NCI-H128 (cell line): ENCODE results near the gene FYB1.

Experiments
- DNase-seq: peaks from one replicate; lab custom pipeline; 2025; ENCODE audit not compliant: unreplicated experiment; lab: John Stamatoyannopoulos, UW

FYB1 gene

DNA sequence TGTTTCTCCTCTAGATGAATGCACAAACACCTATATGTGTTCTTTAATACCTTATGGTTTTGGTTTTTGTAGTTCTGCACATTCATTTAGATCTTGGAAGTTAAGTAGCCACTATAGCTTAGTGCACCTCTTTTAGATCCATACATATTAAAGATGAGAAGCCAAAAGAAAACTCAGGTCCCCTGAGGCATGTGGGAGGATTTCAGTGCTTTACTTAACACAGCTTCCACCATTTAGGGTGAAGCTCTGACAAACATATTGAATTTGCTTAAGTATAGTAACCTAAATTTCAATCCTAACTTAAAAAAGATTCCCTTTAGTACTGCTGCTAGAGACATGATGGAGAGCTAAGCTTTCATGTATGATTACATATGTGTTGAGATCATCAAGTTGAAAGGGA, 119.5 kb downstream of the FYB1 start:
- DNase-seq, result no peak

DNA sequence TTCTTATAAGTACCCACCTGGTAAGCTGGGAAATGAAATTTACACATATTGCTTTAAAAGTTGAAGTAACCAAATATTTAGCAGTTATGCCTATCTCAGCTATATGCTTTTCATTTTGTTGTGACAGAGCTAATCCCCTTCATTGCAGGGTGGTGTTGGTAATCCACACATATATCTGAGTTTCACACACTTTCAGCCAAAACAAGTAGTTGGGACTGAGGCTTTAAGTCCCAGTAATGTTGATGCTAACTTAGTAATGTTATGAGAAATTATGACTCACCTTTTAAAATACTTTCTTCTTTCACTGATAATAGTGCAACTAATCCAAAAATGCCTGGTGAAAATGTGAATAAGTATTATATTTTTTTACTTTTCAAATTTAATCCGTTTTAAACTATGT, 126.0 kb downstream of the FYB1 start:
- DNase-seq, result no peak

DNA sequence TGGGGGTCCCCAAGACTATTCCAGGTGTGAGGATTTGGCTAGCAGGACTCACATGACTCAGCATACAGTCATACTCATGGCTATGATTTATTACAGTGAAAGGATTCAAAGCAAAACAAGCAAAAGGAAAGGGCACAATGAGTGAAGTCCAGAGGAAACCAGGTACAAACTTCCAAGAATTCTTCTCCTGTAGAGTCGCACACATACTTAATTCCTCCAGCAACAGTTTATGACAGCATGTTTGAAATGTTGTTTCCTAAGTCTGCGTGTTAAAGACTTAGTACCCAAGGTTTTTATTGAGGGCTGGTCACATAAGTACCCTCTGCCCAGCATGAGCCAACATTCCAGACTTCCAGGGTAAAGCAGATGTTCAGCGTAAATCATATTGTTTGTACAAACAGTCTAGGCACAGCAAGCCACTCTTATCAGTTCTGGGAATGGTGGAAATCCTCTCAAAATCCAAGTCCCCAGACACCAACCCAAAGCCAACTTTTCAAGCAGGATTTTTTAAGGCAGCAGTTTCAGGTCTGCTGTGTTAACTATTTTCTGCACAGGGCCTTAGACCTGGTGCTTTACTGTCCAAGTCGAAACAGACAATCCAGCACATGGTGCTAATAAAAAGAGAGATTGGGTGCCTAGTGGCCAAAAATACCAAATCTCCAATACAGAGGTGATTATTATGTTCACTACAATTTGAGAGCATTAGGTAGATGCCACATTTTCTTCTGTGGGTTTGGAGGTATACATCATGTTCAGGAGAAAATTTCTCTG, 126.6 kb downstream of the FYB1 start:
- DNase-seq, result no peak

DNA sequence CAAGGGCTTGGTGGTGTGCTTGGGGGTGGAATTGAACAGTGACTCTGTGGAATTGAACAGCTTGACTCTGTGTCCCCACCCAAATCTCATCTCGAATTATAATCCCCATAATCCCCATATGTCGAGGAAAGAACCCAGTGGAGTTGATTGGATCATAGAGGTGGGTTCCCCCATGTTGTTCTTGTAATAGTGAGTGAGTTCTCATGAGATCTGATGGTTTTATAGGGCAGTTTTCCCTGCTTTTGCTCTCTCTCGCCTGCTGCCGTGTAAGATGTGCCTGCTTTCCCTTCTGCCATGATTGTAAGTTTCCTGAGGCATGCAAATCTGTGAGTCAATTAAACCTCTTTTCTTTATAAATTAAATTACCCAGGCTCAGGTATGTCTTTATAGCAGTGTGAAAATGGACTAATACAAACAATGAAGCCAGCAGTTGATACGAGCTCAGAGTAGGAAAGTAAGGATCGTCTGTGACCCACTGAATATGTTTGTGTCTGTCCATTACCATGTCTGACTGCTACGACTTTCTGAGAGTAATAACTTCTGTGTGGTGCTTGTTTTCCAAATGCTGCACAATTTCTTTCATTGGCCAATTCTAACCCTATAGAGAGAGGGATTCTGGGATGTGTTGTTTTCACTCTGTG, 127.3 kb downstream of the FYB1 start:
- DNase-seq, result no peak

DNA sequence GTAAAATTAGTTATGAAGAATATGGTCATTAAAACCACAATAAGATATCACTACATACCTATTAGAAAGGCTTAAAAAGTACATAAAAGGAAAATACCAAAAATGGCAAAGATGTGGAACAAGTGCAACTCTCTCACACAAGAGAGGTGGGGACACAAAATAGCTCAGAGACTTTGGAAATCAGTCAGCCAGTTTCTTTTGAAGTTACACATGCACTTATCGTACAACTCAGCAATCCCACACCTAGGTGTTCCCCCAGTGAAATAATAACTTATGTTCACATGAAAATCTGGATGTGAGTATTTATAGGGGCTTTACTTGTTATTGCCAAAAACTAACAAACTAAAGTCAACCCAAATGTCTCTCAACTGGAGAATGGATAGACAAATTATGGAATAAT, 135.4 kb downstream of the FYB1 start:
- DNase-seq, result no peak

DNA sequence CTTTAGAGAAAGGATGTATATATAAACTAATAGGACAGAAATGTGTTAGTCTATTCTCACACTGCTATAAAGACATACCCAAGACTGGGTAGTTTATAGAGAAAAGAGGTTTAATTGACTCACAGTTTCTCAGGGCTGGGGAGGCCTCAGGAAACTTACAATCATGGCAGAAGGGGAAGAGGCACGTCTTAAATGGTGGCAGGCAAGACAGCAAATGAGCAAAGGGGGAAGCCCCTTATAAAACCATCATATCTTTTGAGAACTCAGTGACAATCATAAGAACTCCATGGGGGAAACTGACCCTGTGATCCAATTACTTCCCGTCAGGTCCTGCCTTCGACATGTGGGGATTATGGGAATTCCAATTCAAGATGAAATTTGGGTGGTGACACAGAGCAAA, 136.4 kb downstream of the FYB1 start:
- no peak for DNase-seq

DNA sequence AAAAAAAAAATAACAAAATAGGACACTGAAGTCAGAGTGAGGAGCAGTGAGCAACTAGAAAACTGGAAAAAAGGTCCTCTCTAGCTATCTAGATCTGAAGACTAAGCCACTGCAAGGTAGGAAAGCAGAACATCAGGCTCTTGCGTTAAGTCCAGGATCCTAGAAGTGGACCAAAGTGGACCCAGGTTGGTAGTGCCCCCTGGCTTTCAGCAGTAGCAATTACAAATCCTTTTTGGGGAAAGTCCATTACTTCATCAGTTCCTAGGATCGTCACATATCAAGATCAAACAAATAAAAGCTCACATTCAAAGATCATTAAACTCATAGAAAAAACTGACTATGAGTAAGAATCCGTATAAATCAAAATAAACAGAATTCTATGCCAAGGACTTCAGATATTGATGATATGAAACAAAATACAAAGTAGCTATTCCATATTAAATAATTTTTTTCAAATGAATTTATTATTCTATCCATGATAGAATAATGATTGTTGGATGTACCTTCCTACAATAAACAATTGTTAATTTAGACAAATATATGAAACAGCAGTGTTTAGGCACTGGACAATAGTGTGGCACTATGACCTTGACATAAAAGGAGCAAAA, 138.7 kb downstream of the FYB1 start:
- DNase-seq, result no peak

DNA sequence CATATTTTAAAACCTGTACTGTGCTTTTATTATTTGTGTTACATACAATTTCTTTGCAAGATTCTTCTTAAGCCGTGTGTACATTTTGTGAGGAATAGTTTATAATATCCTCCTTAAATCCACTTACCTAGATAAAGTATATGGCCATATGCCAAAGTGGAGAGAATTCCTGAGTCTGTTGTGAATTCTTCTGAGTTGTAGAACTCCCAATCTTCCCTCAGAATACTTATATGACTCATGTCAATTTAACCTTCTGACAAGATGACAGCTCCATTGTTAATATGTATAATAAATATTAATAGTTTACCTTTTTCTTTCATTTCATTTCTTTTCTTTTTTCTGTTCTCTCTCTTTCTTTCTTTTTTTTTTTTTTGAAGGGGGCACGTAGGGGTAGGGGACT, 139.2 kb downstream of the FYB1 start:
- DNase-seq, result no peak

DNA sequence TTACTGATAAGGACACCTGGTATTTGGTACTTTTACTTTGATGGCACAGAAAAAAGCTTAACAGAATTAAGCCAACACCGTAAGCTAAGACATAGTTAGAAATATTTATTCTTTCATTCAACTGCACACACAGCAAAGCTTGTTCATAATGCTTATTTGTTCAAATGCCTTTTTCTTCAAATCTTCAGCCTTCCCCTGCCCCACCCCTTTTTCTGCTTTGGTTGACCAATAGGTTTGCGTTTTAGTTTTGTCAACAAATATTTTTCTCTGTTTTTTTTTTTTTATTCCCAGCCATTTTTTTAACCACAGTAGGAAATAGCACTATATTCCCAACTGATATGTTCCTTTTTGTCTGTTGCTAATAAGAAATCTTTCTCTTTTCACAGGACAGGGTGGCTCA, 140.2 kb downstream of the FYB1 start:
- no peak for DNase-seq

DNA sequence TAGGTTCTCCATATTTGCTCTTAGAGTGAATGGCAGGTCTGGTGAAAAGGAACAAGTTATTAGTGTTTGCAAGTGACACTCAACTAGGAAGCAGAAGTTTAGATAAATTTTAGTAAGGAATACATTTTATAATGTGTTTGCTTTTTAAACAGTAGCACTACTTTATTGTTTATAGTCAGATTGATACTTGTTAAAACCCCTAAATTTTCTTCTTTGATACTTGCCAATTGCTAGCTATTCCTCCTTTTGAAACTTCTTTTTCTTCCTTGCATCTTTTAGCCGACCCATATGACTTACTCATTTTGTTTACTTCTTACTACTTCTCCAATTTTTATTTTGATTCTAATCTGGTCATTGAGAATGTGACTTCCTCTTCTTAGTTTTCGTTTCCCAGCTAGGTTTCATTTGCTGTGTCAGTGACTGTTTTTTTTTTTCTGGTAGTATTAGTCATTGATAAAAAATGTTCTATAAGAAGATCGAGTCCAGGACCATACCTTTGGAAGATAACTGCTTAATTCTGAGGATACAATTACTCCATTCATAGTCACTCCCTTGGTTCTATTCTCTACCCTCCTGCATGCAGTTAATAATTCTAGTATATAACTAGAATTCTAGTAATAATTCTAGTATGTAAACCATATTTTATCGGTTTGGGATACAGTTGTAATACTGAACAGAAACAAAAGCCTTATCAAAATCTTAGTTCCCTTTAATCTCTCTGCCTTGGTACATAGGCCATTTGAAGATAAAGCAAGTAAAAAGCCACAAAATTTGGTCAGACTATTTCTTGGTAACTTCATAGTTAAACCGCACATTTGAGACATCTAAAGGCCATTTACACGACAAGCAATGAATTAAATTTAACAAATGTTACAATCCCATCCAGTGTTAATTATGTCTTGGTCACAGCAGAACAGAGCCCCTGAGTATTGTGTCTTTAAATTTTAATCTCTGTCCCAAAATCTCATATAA, 142.3 kb downstream of the FYB1 start:
- DNase-seq, result no peak

DNA sequence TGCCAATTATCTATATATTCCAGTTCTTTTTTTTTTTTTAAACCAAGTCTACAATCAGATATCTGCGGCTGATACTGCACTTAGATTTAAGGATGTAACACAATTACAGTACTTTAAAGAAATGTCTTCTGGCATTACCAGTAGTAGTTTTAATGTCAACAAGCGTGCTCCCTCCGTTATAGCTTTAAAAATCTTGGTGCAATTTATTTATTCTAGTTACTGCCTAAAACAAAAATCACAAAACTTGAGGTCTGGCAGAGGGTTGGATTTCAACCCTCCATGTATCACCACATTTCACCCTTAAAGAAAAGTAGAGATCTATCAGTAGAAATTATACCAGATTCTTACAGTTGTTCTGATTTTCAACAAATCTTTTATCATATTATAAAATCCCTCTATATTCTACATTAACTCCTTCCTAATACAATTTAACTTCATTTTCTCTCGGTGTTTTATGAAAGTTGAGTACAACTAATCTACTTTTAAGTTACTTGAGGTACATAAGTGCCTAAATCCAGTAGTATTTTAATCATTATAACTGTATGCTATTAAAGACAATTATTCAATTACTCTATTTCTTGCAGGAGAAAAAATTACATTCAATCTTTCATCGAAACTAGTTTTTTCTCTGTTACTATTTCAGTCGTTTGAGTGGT, 143.1 kb downstream of the FYB1 start:
- DNase-seq, result no peak

DNA sequence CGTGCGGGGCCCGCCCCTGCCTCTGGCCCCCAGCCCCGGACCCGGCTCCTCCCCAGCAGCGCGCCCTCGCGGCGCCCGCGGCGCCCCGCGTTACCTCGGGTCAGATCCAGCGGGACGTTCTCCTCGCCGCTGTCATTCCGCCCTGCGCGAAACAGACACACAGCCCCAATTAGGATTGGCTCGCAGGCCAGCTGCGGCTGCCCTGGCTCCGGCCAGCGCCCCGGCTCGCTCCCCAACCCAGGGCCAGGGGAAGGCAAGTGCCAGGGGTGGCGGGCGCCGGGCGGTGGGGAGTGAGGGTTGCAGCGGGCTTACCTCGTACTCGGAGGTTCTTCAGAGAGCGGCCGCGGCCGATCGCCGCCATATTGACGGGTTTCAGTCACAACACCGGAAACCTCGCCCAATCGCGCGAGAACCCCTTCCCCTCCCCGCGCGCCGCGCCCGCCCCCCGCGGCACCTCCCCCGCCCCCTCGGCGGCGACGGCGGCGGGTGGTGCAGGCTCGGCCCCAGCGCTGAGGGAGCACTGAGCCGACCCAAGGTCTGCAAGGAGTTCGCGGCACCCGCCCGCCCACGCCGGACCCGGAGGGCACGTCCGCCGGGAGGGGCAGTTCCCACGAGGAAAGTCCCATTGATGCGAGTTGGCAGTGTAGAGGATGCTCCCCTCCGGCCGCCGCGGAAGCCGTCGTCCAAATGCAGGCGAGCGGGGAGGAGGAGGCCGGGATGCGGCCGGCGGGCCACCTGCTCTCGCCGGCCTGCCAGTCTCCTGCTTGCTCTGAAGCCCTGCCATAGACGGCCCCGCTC, 145.1 kb downstream of the FYB1 start, which contains the start of gene RICTOR:
RICTOR (minus strand) TSS at position 383 of the 798 bp plus-strand sequence; CDS start at position 361, 22 bp downstream.
- DNase-seq, result peak; percentile 73

DNA sequence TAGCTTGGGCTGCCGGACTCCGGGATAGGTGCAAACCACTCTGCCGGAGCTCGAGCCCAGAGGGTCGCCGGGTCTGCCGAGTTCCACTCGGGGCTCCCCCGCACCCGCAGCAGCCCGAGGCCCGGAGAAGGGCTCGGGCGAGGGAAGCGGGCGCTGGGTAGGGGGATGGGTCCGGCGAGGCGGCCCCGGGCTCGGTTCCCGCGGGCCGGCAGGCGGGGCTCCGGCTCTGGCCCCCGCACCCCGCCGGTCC, 145.7 kb downstream of the FYB1 start:
- DNase-seq, result no peak

DNA sequence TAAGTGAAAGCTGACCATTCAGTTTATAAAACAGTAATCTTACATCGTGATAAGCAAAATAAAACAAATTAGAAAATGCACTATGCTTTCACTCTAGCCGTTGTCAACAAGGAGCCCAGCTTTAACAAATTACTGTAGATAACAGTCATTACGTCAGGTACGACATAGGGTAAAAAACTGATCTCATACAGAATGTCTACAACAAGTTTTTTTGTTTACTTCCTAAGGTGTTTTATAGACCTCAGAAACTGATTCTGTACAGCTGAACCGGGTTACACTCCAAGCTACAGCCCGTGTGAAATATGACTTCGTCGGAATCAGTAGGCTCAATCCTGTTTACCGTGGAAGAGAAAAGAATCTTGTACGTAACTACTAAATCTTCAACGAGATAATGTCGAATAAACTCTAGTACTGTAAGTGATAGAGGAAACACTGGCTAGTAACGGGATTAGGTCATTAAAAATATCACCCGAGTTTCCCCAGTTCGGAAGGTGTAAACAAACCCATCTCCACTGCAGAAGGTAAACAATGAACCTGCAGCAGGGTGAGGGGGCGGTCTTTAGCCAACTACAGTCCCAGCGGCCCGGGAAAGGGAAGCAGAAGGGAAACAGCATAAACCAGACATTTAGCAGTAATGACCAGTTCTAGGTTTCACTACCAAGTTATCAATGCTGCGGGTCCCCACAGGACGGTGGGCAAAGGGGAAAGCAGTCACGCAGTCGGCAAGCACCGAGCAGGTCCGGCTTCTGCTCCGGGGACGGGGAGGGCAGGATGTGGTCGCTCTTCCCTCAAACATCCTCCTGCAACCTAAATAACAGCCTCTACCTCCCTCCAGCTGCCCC, 146.2 kb downstream of the FYB1 start:
- no peak for DNase-seq

DNA sequence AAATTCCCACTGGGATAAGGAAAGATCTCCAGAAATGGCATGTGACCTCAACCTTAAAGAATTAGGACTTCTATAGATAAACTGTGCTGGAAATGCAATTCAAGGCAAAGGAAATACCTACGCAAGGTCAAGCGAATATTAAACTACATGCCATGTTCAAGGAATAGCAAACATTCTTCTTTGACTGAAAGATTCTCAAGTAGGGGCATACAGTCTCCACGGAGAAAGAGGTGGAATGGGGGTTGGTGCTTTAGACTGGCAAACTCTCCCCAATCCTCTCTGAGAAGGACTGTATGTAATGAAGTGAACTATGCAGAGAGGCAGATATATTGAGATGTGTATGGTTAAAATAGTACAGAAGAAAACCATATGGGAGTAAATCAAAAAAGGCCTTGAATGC, 151.3 kb downstream of the FYB1 start:
- DNase-seq, result no peak

DNA sequence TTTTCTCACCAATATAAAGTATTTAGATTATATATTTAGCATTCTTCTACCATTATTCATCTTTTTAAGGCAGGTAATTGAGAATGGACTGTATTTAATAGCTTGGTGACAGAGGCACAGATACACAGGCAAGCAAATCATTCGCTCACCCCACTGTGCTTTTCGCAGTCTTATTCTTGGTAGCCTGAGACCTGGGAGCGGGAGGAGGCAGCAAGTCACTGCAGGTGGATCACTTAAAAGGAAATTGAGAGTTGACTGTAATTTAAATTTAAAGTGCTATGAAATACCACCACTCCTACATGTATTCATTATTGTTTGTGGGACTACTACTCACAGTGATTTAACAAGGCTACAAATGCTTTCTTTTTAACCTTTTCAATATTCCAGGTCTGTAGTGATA, 154.9 kb downstream of the FYB1 start:
- DNase-seq, result no peak

DNA sequence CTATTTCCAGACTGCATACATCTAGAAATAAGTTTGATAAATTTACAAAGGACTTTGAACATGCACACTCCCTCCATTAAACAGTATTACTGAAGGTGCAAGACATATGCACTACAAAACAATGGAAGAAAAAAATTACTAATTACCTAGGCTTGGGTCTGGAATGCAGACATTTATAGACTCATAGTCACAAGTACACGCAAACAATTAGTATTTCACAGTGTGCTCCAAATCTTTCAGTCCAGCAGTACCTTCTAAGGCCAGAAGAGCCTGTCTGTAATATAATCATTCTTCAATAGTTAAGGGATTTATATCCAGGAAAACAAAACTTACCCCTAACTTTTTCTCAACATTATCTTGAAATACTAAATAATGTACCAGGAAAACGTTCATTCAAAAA, 156.3 kb downstream of the FYB1 start:
- no peak for DNase-seq

DNA sequence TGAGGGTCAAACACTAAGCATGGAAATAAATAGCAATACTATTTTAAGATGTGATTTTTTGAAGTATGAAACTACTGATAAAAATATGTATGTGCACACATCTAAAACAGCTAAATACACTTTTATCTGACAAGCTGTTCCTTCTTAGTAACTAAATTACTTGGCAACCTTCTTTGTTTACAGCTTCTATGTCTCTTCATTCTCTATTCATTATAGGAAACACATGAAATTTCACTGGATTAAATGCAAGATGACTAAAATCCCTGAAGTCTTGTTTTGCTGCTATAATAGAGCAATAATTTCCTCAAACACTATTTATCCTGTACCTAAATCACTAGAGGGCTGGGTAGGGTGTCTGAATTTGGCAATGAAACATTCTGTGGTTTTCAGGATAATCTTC, 156.8 kb downstream of the FYB1 start:
- no peak for DNase-seq

DNA sequence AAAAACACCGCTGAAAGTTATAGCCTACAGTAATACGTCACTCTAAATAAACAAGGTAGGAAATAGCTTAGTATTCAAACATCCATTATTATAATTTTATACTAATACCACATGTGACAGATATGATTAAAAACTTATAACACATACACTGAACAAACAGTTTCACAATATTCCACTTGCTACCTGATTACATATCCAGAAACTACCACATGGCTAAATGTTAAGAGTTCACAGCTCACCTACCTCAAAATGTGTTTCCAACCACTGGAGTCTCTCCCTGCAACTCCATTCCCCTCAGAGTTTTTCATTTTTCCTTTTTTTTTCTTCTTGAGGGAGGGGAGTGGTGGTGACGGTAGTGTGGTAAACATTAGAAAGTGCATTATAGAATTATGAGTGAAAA, 157.3 kb downstream of the FYB1 start:
- no peak for DNase-seq
